Measurements from ENCODE around the gene PRKAG2. TPM values are rescaled to one million over a fixed set of nuclear protein-coding genes. Genes with fewer than 3 reads are reported as not detected.

Gene PRKAG2
- total RNA-seq: 10 to 100 TPM; 41.3 to 51.8 TPM
- 30.0 to 33.8 reads per million in 2 donors for total RNA-seq

DNA sequence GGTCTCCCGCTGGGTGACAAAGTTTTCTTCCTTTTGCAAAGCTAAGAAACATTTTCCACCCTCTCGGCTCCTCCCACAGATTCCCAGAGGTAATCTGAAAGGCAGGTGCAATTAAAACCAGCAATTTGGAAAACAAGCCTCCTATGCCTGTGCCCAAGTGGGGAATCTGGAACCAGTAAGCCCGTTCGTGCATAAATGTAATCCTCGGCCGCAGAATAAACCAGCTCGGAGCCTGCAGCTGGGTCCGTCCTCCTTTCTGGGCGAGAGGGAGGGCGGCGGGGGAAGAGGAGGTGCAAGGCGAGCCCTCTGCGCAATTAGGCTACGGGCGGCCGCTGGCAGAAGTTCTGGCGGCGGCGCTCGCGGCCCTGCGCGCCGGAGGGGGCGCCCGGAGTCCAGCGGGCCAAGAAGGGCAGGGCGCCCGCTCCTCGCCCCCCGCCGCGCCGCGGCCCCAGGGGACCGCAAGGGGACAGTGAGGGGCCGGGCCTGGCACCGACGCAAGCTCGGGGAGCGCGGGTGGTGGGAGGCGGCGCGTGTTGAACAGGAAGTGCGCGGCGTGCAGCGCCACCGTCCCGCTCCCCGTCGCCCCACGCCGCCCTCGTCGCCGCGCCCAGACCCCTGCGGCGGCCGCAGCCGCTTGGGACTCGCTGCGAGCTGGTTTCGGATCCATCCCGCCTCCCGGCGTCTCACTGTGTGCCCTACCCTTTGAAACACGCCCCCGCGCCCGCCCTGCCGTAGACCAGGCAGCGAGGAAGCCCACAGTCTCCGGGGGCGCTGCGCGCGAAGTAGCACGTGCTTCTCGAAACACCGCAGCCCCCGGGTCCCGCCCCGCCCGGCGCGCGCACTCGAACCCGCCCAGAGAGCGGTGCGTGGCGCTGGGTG, at the start of gene PRKAG2:
PRKAG2 (minus strand) TSS at position 217 of the 879 bp plus-strand sequence. CDS start 495 bp downstream, outside the sequence.
- H3K27me3 Mint-ChIP-seq: no peaks in the 10 kb centered on the region
- DNase-seq (peak; percentile 49 to 65 (median 62)), ATAC-seq (peak; percentile 60)
- peaks cover 12% of the 10 kb centered on the region for H3K4me1 Mint-ChIP-seq
- H3K36me3 Mint-ChIP-seq (ENCODE audit: low read depth): peaks cover 3% of the 10 kb centered on the region
- H3K27ac Mint-ChIP-seq: peak within 1 kb of the TSS; percentile 89
- H3K4me3 Mint-ChIP-seq: peak within 1 kb of the TSS; percentile 99
- no peaks in the 10 kb centered on the region for H3K9me3 ChIP-seq (ENCODE audit: control insufficient read depth, low read length, poor library complexity, severe bottlenecking)

DNA sequence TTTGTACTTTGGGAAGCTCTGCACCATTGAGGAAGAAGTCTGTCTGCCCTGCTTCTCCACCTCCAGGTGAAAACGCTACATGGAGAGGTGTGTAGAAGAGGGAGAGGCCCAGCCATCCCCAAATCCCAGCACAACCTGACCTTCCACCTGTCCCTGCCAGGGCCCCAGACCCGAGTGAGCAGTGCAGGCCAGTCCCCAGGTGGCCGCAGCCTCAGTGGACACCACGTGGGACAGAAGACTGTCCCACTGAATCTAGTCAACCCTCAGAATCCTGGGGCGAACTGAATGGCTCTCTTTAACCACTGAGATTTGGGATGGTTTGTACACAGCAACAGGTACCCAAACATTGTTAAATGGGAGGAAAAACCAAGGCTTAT, 49.4 kb upstream of the PRKAG2 start:
- no peaks in the 10 kb centered on the region for H3K9me3 ChIP-seq (ENCODE audit: control insufficient read depth, low read length, poor library complexity, severe bottlenecking)
- ATAC-seq: no peak
- Mint-ChIP-seq H3K27me3 (peaks cover 49% of the 10 kb centered on the region), H3K27ac (no peak overlapping the region), H3K36me3 (ENCODE audit: low read depth) (peaks cover 4% of the 10 kb centered on the region), H3K4me1 (peaks cover 17% of the 10 kb centered on the region), H3K4me3 (no peak overlapping the region)
- DNase-seq: no peak

GRCh38 chr7:151925446-151926335, 48.8 kb upstream of the PRKAG2 start:
- Mint-ChIP-seq H3K4me3 (peak overlapping the region; percentile 63), H3K4me1 (peaks cover 17% of the 10 kb centered on the region), H3K27me3 (peaks cover 54% of the 10 kb centered on the region), H3K36me3 (ENCODE audit: low read depth) (peaks cover 4% of the 10 kb centered on the region), H3K27ac (no peak overlapping the region)
- ATAC-seq (peak; percentile 30), DNase-seq (no peak)
- H3K9me3 ChIP-seq (ENCODE audit: control insufficient read depth, low read length, poor library complexity, severe bottlenecking): no peaks in the 10 kb centered on the region

DNA sequence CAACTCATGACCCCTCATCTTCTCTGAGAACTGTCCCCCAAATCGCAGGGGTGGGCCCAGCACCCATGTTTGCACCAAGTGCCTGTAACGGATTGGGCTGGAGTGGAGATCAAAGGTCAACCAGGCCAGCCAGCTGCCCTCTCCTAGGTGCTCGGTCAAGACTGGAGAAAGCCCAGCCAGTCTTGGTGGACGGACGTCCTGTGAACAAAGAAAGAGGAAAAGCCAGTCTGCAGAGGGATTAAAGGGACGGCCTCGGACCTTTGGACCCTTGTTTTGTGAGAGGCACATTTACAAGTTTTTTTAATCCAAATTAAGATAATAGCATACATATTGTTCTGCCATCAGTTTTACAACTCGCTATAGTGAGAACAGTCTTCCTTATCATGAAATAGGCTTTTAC, 47.6 kb upstream of the PRKAG2 start:
- Mint-ChIP-seq H3K4me1 (peaks cover 12% of the 10 kb centered on the region), H3K36me3 (ENCODE audit: low read depth) (no peaks in the 10 kb centered on the region), H3K27me3 (peaks cover 55% of the 10 kb centered on the region), H3K4me3 (no peak overlapping the region), H3K27ac (no peak overlapping the region)
- no peaks in the 10 kb centered on the region for H3K9me3 ChIP-seq (ENCODE audit: control insufficient read depth, low read length, poor library complexity, severe bottlenecking)
- DNase-seq: no peak
- ATAC-seq: no peak

GRCh38 chr7:151924001-151924400, 47.1 kb upstream of the PRKAG2 start:
- H3K9me3 ChIP-seq (ENCODE audit: control insufficient read depth, low read length, poor library complexity, severe bottlenecking): no peaks in the 10 kb centered on the region
- Mint-ChIP-seq H3K27ac (no peak overlapping the region), H3K27me3 (peaks cover 57% of the 10 kb centered on the region), H3K36me3 (ENCODE audit: low read depth) (no peaks in the 10 kb centered on the region), H3K4me3 (no peak overlapping the region), H3K4me1 (peaks cover 12% of the 10 kb centered on the region)
- DNase-seq (no peak), ATAC-seq (no peak)

GRCh38 chr7:151923097-151923876, 46.4 kb upstream of the PRKAG2 start:
- Mint-ChIP-seq H3K4me1 (peaks cover 12% of the 10 kb centered on the region), H3K4me3 (no peak overlapping the region), H3K27ac (no peak overlapping the region), H3K27me3 (peaks cover 62% of the 10 kb centered on the region), H3K36me3 (ENCODE audit: low read depth) (no peaks in the 10 kb centered on the region)
- no peaks in the 10 kb centered on the region for H3K9me3 ChIP-seq (ENCODE audit: control insufficient read depth, low read length, poor library complexity, severe bottlenecking)
- no peak for DNase-seq
- no peak for ATAC-seq

- Mint-ChIP-seq H3K27ac (no peak overlapping the region), H3K27me3 (peaks cover 70% of the 10 kb centered on the region), H3K36me3 (ENCODE audit: low read depth) (no peaks in the 10 kb centered on the region), H3K4me1 (peaks cover 12% of the 10 kb centered on the region), H3K4me3 (no peak overlapping the region)
- DNase-seq (no peak), ATAC-seq (no peak)
- H3K9me3 ChIP-seq (ENCODE audit: control insufficient read depth, low read length, poor library complexity, severe bottlenecking): no peaks in the 10 kb centered on the region
Observed at GRCh38 chr7:151921451-151921850, 44.5 kb upstream of the PRKAG2 start.

GRCh38 chr7:151920488-151920887, 43.6 kb upstream of the PRKAG2 start:
- Mint-ChIP-seq H3K4me3 (no peak overlapping the region), H3K4me1 (peaks cover 5% of the 10 kb centered on the region), H3K27ac (no peak overlapping the region), H3K36me3 (ENCODE audit: low read depth) (no peaks in the 10 kb centered on the region), H3K27me3 (peaks cover 61% of the 10 kb centered on the region)
- ATAC-seq: no peak
- no peak for DNase-seq
- H3K9me3 ChIP-seq (ENCODE audit: control insufficient read depth, low read length, poor library complexity, severe bottlenecking): no peaks in the 10 kb centered on the region

- H3K9me3 ChIP-seq (ENCODE audit: control insufficient read depth, low read length, poor library complexity, severe bottlenecking): no peaks in the 10 kb centered on the region
- ATAC-seq: no peak
- Mint-ChIP-seq H3K27me3 (peaks cover 58% of the 10 kb centered on the region), H3K4me3 (no peak overlapping the region), H3K36me3 (ENCODE audit: low read depth) (no peaks in the 10 kb centered on the region), H3K27ac (no peak overlapping the region), H3K4me1 (peaks cover 2% of the 10 kb centered on the region)
- no peak for DNase-seq
Observed at GRCh38 chr7:151919595-151919994, 42.7 kb upstream of the PRKAG2 start.

DNA sequence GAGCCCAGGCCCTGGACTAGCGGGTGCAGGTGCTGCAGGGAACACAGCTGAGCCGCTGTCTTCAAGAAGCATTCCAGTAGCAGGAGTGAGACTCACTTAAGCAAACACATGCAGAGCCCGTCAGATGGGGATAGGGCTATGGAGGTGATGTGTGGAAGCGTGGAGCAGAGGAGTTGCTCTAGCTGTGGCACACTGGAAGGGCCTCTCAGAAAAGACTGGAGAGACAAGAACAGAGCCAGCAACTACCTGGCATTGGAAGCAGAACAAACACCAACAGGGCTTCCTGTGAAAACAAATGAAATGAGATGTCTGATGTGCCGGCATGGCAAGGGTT, 41.6 kb upstream of the PRKAG2 start:
- DNase-seq: no peak
- no peak overlapping the region for H3K27ac Mint-ChIP-seq
- no peak overlapping the region for H3K4me3 Mint-ChIP-seq
- H3K27me3 Mint-ChIP-seq: peaks cover 48% of the 10 kb centered on the region
- H3K36me3 Mint-ChIP-seq (ENCODE audit: low read depth): no peaks in the 10 kb centered on the region
- H3K4me1 Mint-ChIP-seq: peaks cover 2% of the 10 kb centered on the region
- ATAC-seq: no peak
- H3K9me3 ChIP-seq (ENCODE audit: control insufficient read depth, low read length, poor library complexity, severe bottlenecking): peaks cover 4% of the 10 kb centered on the region

GRCh38 chr7:151917791-151918509, 41.0 kb upstream of the PRKAG2 start:
- DNase-seq (no peak), ATAC-seq (no peak)
- no peak overlapping the region for H3K4me3 Mint-ChIP-seq
- peaks cover 43% of the 10 kb centered on the region for H3K27me3 Mint-ChIP-seq
- no peak overlapping the region for H3K27ac Mint-ChIP-seq
- peaks cover 2% of the 10 kb centered on the region for H3K4me1 Mint-ChIP-seq
- H3K36me3 Mint-ChIP-seq (ENCODE audit: low read depth): no peaks in the 10 kb centered on the region
- H3K9me3 ChIP-seq (ENCODE audit: control insufficient read depth, low read length, poor library complexity, severe bottlenecking): peaks cover 4% of the 10 kb centered on the region

GRCh38 chr7:151914051-151914450, 37.1 kb upstream of the PRKAG2 start:
- DNase-seq (no peak), ATAC-seq (no peak)
- H3K9me3 ChIP-seq (ENCODE audit: control insufficient read depth, low read length, poor library complexity, severe bottlenecking): peaks cover 4% of the 10 kb centered on the region
- Mint-ChIP-seq H3K27ac (no peak overlapping the region), H3K4me3 (no peak overlapping the region), H3K36me3 (ENCODE audit: low read depth) (no peaks in the 10 kb centered on the region), H3K27me3 (peaks cover 16% of the 10 kb centered on the region), H3K4me1 (no peaks in the 10 kb centered on the region)

All from T-helper 17 cell (primary cell).